ENCODE measurements around the gene RGS2.

DNA sequence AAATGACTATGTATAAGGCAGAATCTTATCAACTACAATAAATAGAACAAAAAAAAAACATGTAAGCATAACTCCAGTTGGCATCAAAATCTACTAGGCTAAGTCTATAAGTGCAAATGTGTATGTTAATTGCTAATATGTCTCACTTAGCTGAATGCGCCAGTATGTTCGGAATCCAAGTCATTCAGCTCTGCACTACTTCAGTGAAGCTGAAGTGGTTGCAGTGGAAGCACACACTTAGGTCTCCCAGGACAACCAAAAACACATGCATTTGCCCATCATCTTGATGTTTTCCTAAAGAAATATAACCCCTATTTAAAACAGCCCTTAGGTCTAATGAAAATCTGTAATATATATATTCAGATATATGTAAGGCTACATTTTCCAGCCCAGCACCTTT is 41.0 kb upstream of the RGS2 start:
- TF ChIP-seq, protein P1, sequence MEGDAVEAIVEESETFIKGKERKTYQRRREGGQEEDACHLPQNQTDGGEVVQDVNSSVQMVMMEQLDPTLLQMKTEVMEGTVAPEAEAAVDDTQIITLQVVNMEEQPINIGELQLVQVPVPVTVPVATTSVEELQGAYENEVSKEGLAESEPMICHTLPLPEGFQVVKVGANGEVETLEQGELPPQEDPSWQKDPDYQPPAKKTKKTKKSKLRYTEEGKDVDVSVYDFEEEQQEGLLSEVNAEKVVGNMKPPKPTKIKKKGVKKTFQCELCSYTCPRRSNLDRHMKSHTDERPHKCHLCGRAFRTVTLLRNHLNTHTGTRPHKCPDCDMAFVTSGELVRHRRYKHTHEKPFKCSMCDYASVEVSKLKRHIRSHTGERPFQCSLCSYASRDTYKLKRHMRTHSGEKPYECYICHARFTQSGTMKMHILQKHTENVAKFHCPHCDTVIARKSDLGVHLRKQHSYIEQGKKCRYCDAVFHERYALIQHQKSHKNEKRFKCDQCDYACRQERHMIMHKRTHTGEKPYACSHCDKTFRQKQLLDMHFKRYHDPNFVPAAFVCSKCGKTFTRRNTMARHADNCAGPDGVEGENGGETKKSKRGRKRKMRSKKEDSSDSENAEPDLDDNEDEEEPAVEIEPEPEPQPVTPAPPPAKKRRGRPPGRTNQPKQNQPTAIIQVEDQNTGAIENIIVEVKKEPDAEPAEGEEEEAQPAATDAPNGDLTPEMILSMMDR (IDR thresholded peaks at IDR 0.05 in 4 of 5, conservative IDR thresholded peaks at IDR 0.05 in 1 of 5) = no peak
- TF ChIP-seq POLR2A (IDR thresholded peaks at IDR 0.05) = no peak
